Spinal cord (tissue), 10 donors: ENCODE measurements around the gene JAM3. TPM values are rescaled to one million over a fixed set of nuclear protein-coding genes. Genes with fewer than 3 reads are reported as not detected.
A peak's percentile ranks its signal among the peaks of the same experiment; 100 is the strongest.

ENCODE experiments used
- DNase-seq, 6 donors: peaks; one replicate each; pipeline versions ENCODE4 v3.0.0 to v3.0.0-alpha.2; 2013 to 2015; ENCODE audit warnings: low spot score in 6 of 6, low read depth in 4 of 6
- H3K27ac ChIP-seq: one replicate; pipeline ENCODE4 v1.5.1; 2013; ENCODE audit warnings: low read depth, low read length, control low read depth
- H3K27me3 ChIP-seq: one replicate; pipeline ENCODE4 v1.6.1; 2013; ENCODE audit warnings: low read length; ENCODE audit not compliant: control insufficient read depth, insufficient read depth
- H3K36me3 ChIP-seq: one replicate; pipeline ENCODE4 v1.6.1; 2013; ENCODE audit warnings: low read length; ENCODE audit not compliant: control insufficient read depth, insufficient read depth
- H3K4me1 ChIP-seq: one replicate; pipeline ENCODE4 v1.6.1; 2013; ENCODE audit warnings: low read length; ENCODE audit not compliant: control insufficient read depth, insufficient read depth
- H3K4me3 ChIP-seq: one replicate; pipeline ENCODE4 v1.5.1; 2013; ENCODE audit warnings: low read depth, low read length, control low read depth
- H3K9me3 ChIP-seq: one replicate; pipeline ENCODE4 v1.6.1; 2013; ENCODE audit warnings: low read length; ENCODE audit not compliant: control insufficient read depth, insufficient read depth
- WGBS: methylation state at CpG from one replicate; pipeline ENCODE4 v1.1.5; 2013; ENCODE audit warnings: missing lambda C conversion rate; ENCODE audit not compliant: insufficient coverage; 5-methylcytosine and 5-hydroxymethylcytosine counted together
- polyA plus RNA-seq, 2 donors: library from polyadenylated mRNA; unstranded; fragments of 120-200 nt; gene quantifications; one replicate each; pipeline ENCODE4 v1.2.1, GENCODE V29; 2013; ENCODE audit not compliant: insufficient read length in 2 of 2
- total RNA-seq, 2 donors: library from RNA; depleted of rRNA in 1 of 2; stranded (reverse); fragments of 120-200 nt in 1 of 2; fragments of >200 nt in 1 of 2; gene quantifications; one replicate each; pipeline versions ENCODE4 v1.2.3 to v1.2.4, GENCODE V29; 2013 to 2014
- donor health status: healthy.

JAM3 gene
- total and polyA plus RNA-seq, 4 donors, result 57.9 to 221 (median 108) TPM

- Histone ChIP-seq H3K27me3 (no peaks in the 10 kb centered on the region), H3K27ac (peak overlapping the region; percentile 75), H3K36me3 (no peaks in the 10 kb centered on the region), H3K4me3 (no peak overlapping the region), H3K9me3 (no peaks in the 10 kb centered on the region), H3K4me1 (peaks cover 16% of the 10 kb centered on the region)
- WGBS, result 20% methylated on average over 9 of the region's 13 CpGs
- DNase-seq, result peak in 3 of 6 donors; percentile 58 to 87 (median 76)
These were observed 51.4 kb downstream of the JAM3 start for GRCh38 chr11:134120143-134120850.

GRCh38 chr11:134120921-134121526, 52.2 kb downstream of the JAM3 start:
- 52% methylated on average over 7 of the region's 9 CpGs for WGBS
- Histone ChIP-seq H3K4me1 (peaks cover 16% of the 10 kb centered on the region), H3K9me3 (no peaks in the 10 kb centered on the region), H3K27ac (peak overlapping the region; percentile 75), H3K27me3 (no peaks in the 10 kb centered on the region), H3K4me3 (no peak overlapping the region), H3K36me3 (no peaks in the 10 kb centered on the region)
- DNase-seq, result peak in 2 of 6 donors; percentile 39 to 53

- Histone ChIP-seq H3K4me1 (peaks cover 13% of the 10 kb centered on the region), H3K36me3 (no peaks in the 10 kb centered on the region), H3K27me3 (no peaks in the 10 kb centered on the region), H3K4me3 (peak overlapping the region; percentile 37), H3K9me3 (no peaks in the 10 kb centered on the region), H3K27ac (no peak overlapping the region)
- 2% methylated on average over 40 of the region's 54 CpGs for WGBS
- peak in 3 of 6 donors; percentile 24 to 78 (median 66) for DNase-seq
These were observed 56.0 kb downstream of the JAM3 start for GRCh38 chr11:134124660-134125451.

GRCh38 chr11:134125507-134125906, 56.6 kb downstream of the JAM3 start:
- Histone ChIP-seq H3K36me3 (no peaks in the 10 kb centered on the region), H3K4me1 (peaks cover 10% of the 10 kb centered on the region), H3K4me3 (no peak overlapping the region), H3K27me3 (no peaks in the 10 kb centered on the region), H3K9me3 (no peaks in the 10 kb centered on the region), H3K27ac (no peak overlapping the region)
- DNase-seq, result peak in 2 of 6 donors; percentile 24 to 68
- 35% methylated on average over 9 of the region's 9 CpGs for WGBS

- Histone ChIP-seq H3K27me3 (no peaks in the 10 kb centered on the region), H3K36me3 (no peaks in the 10 kb centered on the region), H3K27ac (no peak overlapping the region), H3K4me3 (no peak overlapping the region), H3K9me3 (peaks cover 3% of the 10 kb centered on the region), H3K4me1 (peaks cover 5% of the 10 kb centered on the region)
- WGBS, result 17% methylated on average over 1 of the region's 1 CpG
- peak in 2 of 6 donors; percentile 43 to 47 for DNase-seq
These were observed 57.4 kb downstream of the JAM3 start for GRCh38 chr11:134126217-134126822.

- Histone ChIP-seq H3K27me3 (no peaks in the 10 kb centered on the region), H3K9me3 (peaks cover 11% of the 10 kb centered on the region), H3K4me3 (no peak overlapping the region), H3K4me1 (no peaks in the 10 kb centered on the region), H3K36me3 (no peaks in the 10 kb centered on the region), H3K27ac (no peak overlapping the region)
- no peak for DNase-seq
- WGBS, result 100% methylated on average over 2 of the region's 2 CpGs
These were observed 62.9 kb downstream of the JAM3 start for GRCh38 chr11:134131628-134132244.

- no peak overlapping the region for H3K27ac ChIP-seq
- no peaks in the 10 kb centered on the region for H3K4me1 ChIP-seq
- H3K27me3 ChIP-seq, result no peaks in the 10 kb centered on the region
- H3K4me3 ChIP-seq, result no peak overlapping the region
- DNase-seq, result no peak
- peaks cover 11% of the 10 kb centered on the region for H3K9me3 ChIP-seq
- no peaks in the 10 kb centered on the region for H3K36me3 ChIP-seq
These were observed 63.9 kb downstream of the JAM3 start for GRCh38 chr11:134132808-134133207.

- H3K4me3 ChIP-seq, result no peak overlapping the region
- WGBS, result no CpG with 5 or more reads among the region's 1 CpG
- no peaks in the 10 kb centered on the region for H3K27me3 ChIP-seq
- no peak overlapping the region for H3K27ac ChIP-seq
- peaks cover under 1% of the 10 kb centered on the region for H3K4me1 ChIP-seq
- no peak for DNase-seq
- H3K36me3 ChIP-seq, result no peaks in the 10 kb centered on the region
- peaks cover 11% of the 10 kb centered on the region for H3K9me3 ChIP-seq
These were observed 65.3 kb downstream of the JAM3 start for GRCh38 chr11:134134167-134134566.

- H3K27ac ChIP-seq, result no peak overlapping the region
- H3K4me1 ChIP-seq, result peaks cover 8% of the 10 kb centered on the region
- WGBS, result 93% methylated on average over 3 of the region's 9 CpGs
- H3K36me3 ChIP-seq, result peaks cover 14% of the 10 kb centered on the region
- DNase-seq, result no peak
- H3K4me3 ChIP-seq, result no peak overlapping the region
- H3K27me3 ChIP-seq, result no peaks in the 10 kb centered on the region
- H3K9me3 ChIP-seq, result peaks cover 2% of the 10 kb centered on the region
These were observed 69.5 kb downstream of the JAM3 start for GRCh38 chr11:134138376-134138775.
